COLO829 (cell line): ENCODE results near the gene CAMK1D.
"Not testable (repeated sequence)": the region's sequence is repeated elsewhere in the genome, so short reads cannot be mapped to it uniquely, and the experiment has no call there.

Source experiments
- DNase-seq: peaks from one replicate; pipeline ENCODE4 v3.0.0; 2012; ENCODE audit warnings: low spot score

CAMK1D gene

DNA sequence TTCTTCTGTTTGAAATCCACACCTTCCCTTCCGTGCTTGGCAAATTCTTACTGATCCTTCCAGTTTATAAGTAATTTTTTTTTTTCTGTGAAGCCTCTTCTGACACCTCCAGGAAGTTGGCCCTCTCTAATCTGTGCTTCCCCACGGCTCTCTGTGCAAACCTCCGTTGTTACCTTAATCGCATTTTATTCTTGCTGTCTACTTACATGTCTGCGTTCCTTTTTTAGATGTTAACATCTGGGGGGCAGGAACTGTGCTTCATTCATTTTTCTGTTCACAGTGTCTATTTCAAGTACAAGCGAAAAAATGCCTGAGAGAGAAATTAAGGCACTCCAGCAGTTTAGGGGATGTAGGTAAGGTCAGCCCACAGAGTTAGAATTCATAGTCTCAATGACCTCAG lies 8.4 kb upstream of the CAMK1D start:
- DNase-seq, result no peak

DNA sequence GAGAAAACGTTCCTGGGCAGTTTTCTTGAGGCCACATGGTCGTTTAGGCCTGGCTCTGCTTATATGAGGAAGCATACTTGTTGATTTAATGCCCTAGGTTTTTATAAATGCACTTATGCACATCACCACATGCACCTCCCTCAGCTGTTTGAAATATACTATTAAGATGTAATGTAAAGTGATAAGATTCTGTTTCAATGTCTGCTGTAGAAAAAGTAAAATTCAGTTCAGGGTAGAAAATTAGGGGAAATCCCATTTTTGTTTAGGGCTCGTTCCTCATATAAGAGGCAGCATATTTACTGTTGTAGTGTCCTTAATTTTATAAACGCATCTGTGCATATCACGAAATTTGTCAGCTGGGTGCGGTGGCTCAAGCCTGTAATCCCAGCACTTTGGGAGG lies 7.8 kb upstream of the CAMK1D start:
- DNase-seq, result no peak

DNA sequence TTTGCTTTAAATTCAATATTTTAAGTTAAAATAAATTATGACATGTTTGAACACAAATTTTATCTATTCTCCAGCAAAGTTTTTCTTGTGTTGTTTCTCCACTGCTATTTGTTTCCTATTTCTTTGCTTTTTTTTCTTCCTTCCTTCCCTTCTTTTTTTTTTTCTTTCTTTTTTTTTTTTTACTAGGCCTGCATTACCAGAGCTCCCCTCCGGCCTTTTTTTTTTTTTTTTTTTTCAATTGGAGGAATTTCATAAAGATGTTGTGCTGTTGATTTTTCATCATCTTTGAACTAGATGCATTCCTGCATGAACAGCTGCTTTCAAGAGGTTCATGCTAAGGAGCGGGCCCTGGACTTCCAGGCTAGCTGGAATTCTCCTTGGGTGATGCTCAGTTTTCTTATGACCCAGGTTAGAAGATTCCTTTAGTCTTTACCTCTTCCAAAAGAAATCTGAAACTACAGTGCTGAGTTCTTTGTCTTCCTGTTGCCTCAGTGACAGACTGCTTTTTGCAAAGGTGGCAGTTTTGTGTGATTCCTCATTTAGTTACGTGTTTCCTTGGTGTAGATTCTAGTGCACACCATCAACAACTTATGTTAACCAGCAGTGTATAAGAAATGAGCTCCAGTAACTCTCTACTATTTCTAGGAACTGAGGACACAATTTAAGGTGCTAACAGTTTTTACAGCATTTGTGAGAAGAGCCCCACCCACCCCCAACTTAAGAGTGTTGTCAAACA lies 4.8 kb upstream of the CAMK1D start:
- no peak for DNase-seq

DNA sequence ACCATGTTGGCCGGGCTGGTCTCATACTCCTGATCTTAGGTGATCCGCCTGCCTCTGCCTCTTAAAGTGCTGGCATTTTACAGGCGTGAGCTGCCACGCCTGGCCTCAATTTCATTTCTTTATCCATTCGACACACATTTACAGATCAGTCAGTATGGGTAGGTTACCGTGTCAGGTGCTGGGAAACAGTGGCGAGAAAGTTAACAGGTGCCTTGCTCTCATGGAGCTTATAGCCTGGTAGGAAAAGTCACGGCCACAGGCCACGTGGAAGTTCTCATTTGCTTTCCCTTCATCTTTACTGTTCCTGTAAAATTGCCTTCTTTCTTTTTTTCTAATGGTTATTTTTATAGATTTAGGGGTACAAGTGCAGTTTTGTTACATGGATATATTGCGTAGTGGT lies 2.6 kb upstream of the CAMK1D start:
- DNase-seq, result no peak

DNA sequence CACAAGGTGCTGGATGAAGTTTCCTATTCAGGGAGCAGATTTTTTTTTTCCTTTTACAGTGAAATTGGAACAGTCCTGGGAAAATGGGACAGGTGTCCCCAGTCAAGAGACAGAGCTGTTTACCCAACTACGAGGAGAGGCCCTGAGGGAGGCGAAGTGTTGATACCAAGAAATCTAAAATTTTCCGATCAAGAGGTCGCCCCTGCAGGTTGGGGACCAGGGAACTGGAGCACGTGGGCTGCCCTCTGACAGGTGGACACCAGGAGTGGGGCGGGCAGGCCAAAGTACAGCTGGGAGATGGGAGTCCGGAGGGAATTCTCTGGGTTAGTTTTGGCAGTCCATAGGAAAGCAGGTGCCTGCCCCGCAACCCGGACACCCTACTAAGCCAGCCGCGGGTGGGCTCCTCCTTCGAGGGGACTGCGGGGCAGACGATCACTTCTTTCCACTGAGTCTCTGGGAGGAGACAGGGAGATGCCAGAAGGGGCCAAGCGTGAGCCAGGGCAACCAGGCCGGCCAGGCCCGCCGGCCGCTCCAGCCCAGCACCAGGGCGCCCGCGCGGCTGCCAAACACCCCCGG lies 965 bp upstream of the CAMK1D start:
- no peak for DNase-seq

DNA sequence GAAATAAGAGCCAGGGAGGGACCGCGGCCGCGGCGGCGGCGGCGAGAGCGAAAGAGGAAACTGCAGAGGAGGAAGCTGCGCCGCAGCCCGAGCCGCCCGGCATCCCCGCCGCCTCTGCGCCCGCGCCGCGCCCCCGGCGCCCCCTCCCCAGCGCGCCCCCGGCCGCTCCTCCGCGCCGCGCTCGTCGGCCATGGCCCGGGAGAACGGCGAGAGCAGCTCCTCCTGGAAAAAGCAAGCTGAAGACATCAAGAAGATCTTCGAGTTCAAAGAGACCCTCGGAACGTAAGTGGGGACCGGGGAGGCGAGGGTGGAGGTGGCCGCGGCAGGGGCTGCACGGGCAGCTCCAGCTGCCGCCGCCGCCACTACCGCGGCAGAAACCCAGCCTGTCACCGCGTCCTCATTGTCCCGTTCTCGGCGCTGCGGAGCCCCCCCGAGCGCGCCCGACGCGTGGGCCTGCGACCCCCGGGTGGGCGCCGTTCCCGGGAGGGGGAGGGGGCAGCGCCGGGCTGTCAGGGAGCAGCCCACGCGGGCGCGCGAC lies 351 bp downstream of the CAMK1D start:
- DNase-seq, result no peak

DNA sequence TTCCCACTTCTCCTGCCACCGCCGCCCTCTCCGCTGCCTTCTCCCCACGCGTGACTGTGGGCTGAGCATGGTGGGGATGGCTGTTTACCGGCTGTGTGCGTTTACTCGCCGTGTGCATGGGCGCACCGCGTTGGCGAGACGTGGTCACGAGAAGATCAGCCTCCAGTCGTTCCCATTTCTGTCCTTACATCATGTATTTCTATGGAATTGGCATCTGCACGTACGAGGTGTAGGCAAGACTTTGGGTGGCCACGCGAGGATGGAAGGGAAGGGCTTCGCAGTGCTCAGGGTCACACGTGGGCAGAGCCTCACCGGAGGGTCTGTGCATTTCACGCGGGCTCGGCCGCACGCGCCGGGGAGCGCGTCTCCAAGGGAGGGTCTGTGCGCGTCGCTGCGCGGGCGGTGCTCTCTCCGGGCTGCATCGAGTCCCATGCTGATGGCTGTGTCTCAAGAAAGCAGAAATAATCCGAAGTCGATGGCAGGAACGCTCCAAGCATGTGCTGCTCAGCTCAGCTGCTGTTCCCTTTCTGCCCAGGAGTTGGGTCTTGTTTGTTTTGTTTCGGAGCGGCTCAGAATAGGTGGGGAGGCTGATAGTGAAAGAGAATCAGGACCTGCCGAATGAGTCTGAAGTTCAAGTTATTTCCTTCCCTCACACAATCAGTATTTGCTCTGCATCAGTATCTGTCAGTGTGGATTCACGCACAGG lies 973 bp downstream of the CAMK1D start:
- no peak for DNase-seq

DNA sequence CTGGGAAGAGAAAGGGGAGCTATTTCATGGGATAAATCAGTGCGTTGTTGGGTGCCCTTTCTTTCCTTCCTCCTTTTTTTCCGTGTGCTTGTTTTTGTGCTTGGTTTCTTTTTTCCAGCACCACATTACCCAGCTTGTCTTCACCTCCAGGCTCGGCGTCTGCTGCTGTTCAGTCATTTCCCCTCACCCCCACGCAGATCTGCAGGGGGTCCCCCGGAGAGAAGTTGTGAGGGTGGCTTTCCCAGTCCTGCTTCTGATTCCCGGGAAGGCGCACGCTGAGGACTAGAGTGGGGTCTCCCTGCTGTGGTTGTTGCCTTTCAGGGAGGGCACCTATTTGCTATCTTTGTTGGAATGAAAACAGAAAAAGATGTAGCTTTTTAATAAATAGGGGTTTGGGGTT lies 1.6 kb downstream of the CAMK1D start:
- DNase-seq, result no peak

DNA sequence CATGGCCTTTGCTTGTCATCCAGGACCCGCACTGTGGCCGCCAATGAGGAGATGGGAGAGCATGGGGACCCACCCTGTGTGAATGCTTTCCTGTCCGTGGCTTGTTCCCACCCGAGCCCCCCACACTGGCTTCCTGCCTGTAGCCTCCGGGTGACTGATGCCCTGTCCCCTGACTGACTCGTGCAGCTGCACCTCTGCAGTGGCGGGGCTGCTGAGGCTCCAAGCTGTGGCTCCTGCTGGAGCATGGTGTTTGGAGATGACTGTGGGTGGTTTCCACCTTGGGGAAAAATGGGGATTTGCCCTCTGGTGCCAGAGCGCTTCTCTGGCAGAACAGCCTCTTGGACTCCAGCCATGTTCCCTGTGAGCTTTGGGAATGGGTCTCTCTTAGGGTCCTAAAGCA lies 2.1 kb downstream of the CAMK1D start:
- no peak for DNase-seq

DNA sequence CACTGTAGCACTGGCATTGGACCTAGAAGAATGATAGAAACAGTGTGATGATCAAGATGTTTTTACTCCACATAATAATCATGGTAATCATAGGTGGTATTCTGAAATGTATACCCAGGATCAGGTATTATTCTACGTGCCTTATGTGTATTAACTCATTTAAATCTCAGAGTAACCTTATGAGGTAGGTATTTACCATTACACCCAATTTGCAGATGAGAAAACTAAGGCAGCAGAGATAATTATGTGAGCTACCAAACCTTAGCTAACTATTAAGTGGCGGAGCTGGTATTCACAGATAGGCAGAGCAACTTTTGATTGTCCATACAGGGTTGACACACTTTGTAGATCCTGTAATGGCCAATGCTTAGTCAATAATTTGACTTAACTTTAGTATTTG lies 2.5 kb downstream of the CAMK1D start:
- DNase-seq, result no peak

DNA sequence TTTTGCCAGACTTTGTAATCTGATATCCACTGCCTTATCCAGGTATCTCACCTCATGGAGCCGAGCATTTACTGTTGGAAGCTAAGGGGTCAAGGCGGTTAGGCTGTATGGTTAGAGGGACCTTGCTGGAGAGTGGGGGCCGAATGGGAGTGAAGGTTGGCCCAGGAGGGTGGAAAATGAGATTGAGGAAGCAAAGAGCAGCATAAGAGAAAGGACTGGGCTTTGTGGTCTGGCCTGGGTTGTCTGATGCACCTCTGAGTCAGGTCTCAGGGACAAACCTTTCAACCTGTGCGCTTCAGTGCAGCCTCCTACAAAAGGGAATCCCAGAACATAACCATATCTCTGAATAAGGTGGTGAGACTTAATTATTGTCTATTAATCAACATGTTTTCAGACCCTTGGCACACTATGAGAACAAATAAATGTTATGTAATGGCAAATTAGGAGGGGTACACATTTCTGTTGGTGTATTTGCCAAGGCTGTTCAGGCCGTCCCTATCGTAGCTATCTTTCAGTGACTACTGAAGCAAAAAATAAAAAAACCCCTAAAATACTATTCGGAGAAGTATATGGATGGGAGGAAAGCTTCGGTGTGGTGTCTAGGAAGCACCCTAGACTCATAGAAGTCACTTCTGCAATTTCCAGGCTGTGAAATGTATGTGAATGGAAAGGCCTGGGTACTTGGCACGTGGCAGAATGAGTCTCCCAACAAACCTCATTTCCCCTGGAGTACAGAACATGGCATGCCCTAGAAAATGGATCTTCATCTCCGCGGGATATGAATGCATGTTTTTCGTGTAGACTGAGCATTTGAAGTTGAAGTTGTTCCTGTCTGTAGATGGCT lies 4.3 kb downstream of the CAMK1D start:
- no peak for DNase-seq

DNA sequence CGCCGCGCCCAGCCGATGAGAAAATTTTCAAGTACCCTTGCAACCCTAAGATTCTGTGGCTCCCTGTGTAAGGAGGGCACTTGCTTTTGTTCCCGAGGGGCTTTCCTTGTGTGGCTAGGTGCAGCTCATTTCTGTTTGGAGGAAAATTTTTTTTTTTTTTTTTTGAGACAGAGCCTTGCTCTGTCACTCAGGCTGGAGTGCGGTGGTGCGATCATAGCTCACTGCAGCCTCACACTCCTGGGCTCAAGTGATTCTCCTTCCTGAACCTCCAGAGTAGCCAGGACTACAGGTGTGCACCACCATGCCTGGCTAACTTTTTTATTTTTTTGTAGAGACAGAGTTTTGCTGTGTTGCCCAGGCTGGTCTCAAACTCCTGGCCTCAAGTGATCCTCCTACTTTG lies 5.3 kb downstream of the CAMK1D start:
- not testable (repeated sequence) for DNase-seq

DNA sequence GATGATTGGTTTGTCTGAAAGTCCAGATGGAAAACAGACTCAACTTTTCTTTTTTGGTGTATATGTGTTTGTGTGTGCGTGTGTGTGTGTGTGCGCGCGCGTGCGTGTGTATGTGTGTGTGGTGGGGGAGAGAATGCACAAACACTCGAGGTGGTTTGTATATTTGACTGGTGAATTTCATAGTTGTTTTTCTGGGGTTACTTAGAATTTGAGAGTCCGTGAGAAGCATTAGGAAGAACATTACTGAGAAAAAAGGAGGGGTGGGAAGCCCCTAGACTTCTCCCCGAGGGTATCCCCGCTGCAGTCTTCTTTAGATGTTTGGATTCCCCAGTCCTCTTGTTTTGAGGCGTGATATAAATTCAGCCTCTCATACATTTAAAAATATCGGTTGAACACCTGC lies 6.0 kb downstream of the CAMK1D start:
- DNase-seq, result no peak

DNA sequence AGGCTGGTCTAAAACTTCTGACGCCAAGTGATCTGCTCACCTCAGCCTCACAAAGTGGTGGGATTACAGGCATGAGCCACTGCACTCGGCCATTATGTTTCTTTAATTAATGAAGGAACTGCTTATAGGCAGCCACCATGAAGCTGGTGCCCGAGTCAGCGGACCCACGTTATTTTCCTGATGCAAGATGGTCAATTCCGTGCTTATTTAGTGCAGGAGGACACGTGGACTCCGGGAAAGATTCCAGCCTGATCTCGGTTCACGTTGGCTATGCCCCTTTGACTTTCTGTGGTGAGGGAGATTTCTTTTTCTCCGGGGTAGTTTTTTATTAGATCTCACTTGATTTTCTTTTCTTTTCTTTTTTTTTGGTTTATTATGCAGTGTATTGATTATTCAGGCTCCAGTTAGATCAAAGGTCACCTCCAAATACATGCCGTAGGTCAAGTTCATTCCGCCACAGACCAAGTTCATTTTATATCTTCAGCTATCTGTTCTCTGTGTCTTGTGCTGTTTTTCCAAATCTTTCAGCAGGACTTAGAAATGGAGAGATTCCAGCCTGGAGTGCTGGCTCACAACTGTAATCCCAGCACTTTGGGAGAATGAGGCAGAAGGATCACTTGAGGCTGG lies 8.3 kb downstream of the CAMK1D start:
- no peak for DNase-seq

DNA sequence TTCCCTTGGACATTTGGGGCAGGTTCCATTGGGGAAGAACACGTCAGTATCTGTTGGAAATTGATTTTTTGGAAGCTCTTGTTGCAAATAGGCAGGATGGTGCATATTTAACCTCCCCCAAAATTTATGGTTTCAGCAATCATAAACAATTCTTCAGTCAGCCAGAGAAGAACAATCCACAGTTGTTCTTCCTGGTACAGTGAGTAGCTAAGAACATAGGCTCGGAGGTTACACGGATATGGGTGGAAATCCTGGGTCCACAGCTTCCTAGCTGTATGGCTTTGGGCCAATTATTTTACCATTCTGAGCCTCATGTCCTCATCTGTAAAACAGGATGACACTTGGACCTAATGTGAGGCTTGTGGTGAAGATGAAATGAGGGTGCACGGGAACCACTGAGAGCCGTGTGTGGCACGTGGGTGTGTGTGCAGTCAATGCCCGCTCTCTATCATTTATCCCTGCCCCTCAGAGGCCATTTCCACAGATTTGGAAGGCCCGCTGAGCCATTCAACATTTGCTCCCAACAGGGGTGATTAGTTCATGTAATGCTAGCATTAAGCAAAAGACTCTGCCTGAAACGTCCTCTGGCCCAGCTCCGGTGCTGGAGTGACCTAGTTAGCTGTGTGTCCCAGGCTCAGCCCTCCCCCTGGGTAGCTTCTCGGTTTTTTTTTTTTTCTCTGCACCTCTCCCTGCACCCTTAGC lies 9.7 kb downstream of the CAMK1D start:
- DNase-seq, result no peak

DNA sequence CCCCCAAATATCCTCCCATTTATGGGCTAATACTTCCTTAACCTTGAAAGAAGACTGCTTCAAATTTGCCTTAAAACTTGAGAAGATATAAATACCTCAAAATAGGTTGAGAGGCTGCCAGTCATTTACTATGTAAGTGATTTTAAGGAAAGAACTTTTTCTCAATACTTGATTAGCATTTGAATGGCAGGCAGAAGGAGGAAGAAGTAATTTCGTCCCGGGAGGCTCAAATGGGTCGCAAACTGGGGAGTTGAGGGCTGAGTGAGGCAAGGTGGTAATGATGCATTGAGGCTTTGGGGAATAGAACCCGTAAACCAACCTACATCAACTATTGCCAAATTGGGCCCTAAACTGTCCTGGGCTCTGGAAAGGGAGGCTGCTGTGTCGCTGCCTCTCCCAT lies 11.1 kb downstream of the CAMK1D start:
- DNase-seq, result no peak

DNA sequence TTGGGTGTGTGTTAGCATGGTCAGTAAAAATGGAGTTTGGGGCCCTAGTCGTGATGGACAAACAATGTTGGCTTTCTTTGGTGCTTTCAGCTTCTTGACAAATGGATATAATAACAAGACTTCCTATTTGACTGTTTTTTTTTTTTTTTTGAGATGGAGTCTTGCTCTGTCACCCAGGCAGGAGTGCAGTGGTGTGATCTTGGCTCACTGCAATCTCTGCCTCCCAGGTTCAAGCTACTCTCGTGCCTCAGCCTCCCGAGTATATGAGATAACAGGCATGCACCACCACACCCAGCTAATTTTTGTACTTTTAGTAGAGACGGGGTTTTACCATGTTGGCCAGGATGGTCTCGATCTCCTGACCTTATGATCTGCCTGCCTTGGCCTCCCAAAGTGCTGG lies 11.8 kb downstream of the CAMK1D start:
- not testable (repeated sequence) for DNase-seq

DNA sequence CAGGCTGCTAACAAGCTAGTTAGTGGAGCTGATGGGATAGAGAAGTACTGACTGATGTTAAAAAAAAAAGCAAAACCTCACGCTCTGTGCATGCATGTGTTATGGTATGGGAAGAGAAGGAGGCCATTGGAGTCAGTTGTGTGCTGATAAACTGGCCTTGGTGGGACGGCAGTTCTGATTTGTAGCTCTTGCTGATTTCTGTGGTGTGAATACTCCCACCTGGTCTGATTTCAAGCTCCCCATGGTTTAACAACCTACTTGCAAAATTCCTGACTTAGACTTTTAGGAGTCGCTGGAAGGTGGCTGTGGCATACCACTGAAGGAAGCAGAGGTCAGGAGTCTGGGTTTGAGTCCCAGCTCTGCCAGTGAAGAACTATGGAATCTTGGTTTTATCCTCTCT lies 15.2 kb downstream of the CAMK1D start:
- no peak for DNase-seq

DNA sequence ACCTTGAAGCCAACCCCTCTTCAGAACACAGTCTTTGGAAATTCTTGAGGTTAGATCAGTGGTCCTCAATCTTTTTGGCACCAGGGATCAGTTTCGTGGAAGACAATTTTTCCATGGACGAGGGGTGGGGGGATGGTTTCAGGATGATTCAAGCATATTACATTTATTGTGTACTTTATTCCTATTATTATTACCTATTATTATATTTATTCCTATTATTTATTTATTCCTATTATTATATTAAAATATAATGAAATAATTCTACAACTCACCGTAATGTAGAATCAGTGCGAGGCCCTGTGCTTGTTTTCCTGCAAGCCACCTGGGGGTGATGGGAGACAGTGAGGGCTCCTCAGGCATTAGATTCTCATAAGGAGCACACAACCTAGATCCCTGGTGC lies 17.9 kb downstream of the CAMK1D start:
- DNase-seq, result no peak

DNA sequence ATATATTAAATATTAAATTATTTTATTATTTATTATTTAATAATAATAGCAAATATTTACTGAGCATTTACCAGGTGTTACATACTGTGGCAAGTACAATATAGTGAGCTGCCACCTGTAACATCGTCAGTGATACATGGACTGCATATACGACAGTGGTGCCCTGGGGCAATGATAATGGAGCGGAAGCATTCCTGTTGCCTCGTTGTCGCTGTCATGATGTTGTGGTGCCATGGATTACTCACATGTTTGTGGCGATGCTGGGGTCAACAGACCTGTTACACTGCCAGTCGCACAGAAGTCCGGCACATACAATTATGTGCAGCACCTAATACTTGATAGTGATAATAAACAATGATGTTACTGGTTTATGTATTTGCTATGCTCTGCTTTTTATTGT lies 20.6 kb downstream of the CAMK1D start:
- no peak for DNase-seq

DNA sequence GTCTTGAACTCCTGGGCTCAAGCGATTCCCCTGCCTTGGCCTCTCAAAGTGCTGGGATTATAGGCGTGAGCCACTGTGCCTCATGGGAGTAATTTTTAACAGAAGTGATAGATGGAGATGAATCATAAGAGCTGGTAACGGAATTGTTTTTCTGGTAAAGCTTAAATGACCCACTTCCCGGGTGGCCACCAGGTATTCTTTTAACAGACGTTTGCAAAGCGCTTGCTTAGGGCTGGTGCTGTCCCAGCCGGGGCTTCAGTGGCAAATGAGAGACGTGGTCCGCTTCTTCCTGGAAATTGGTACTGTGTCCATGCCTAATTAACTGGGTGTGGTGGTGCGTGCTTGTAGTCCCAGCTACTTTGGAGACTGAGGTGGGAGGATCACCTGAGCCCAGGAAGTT lies 23.5 kb downstream of the CAMK1D start:
- DNase-seq, result no peak
